WTC11 (cell line): ENCODE results near the gene ISG20L2. TPM values are rescaled to one million over a fixed set of nuclear protein-coding genes. Genes with fewer than 3 reads are reported as not detected.

Source experiments
- ATAC-seq: fragments of 200-7000 bp; cut with Tn5 transposase; 2 replicates; pipeline ENCODE4 v1.10.0; 2021; ENCODE audit warnings: mild to moderate bottlenecking, moderate library complexity
- CTCF ChIA-PET: fragments of 300-600 bp; sonication (Branson Sonifier 250); formaldehyde crosslinking; loops from one replicate; lab custom pipeline; 2021; ENCODE audit warnings: antibody characterized with exemption; lab: Charles Lee
- POLR2A ChIA-PET: fragments of 350-600 bp; sonication (Branson Sonifier 250); formaldehyde crosslinking; loops from one replicate; lab custom pipeline; 2021; ENCODE audit warnings: antibody characterized with exemption; lab: Charles Lee
- DNase-seq: peaks from one replicate; pipeline ENCODE4 v3.0.0; 2021; ENCODE audit warnings: low spot score
- H3K27ac Mint-ChIP-seq: 2 replicates; pipeline ENCODE4 v1.8.0; 2021; ENCODE audit warnings: mixed read lengths
- H3K27me3 Mint-ChIP-seq: 2 replicates; pipeline ENCODE4 v1.8.0; 2021; ENCODE audit warnings: low read depth, mild to moderate bottlenecking, moderate library complexity, mixed read lengths
- H3K36me3 Mint-ChIP-seq: 2 replicates; pipeline ENCODE4 v1.8.0; 2021; ENCODE audit warnings: mixed read lengths
- H3K4me1 Mint-ChIP-seq: 2 replicates; pipeline ENCODE4 v1.8.0; 2022; ENCODE audit warnings: mixed read lengths
- H3K4me3 Mint-ChIP-seq: 2 replicates; pipeline ENCODE4 v1.8.0; 2021; ENCODE audit warnings: mild to moderate bottlenecking, moderate library complexity, mixed read lengths
- H3K9me3 Mint-ChIP-seq: 2 replicates; pipeline ENCODE4 v1.8.0; 2021; ENCODE audit warnings: mixed read lengths
- CBFB ChIP-seq: sonication (generic); formaldehyde crosslinking; IDR thresholded peaks from 2 replicates; pipeline ENCODE4 v1.8.1; 2022; ENCODE audit warnings: mild to moderate bottlenecking, low read depth, missing genetic modification reagents
- FOXJ3 ChIP-seq: sonication (generic); formaldehyde crosslinking; IDR thresholded peaks from 2 replicates; pipeline ENCODE4 v1.9.0; 2021; ENCODE audit warnings: missing genetic modification reagents, mild to moderate bottlenecking, borderline replicate concordance
- GTF2I ChIP-seq: fragments of 250-450 bp; sonication (Bioruptor Pico); conservative IDR thresholded peaks from 2 replicates; pipeline ENCODE4 v1.4.0; 2021; ENCODE audit warnings: mild to moderate bottlenecking
- NFE2L1 ChIP-seq: sonication (generic); formaldehyde crosslinking; IDR thresholded peaks from 2 replicates; pipeline ENCODE4 v1.8.1; 2023; ENCODE audit warnings: missing genetic modification reagents
- NR2C2 ChIP-seq: sonication (generic); formaldehyde crosslinking; IDR thresholded peaks from 2 replicates; pipeline ENCODE4 v1.8.0; 2022; ENCODE audit warnings: mild to moderate bottlenecking, missing genetic modification reagents
- SP1 ChIP-seq: sonication (generic); formaldehyde crosslinking; conservative IDR thresholded peaks from 2 replicates; pipeline ENCODE4 v1.8.1; 2022; ENCODE audit warnings: missing genetic modification reagents
- TEAD1 ChIP-seq: sonication (generic); formaldehyde crosslinking; IDR thresholded peaks from 2 replicates; pipeline ENCODE4 v1.8.0; 2022; ENCODE audit warnings: mild to moderate bottlenecking, missing genetic modification reagents
- TP53 ChIP-seq: sonication (generic); formaldehyde crosslinking; IDR thresholded peaks from 2 replicates; pipeline ENCODE4 v1.8.1; 2023; ENCODE audit warnings: mild to moderate bottlenecking, missing genetic modification reagents
- ZNF317 ChIP-seq: sonication (generic); formaldehyde crosslinking; IDR thresholded peaks from 2 replicates; pipeline ENCODE4 v1.8.1; 2023; ENCODE audit warnings: low read depth, mild to moderate bottlenecking, moderate library complexity, missing genetic modification reagents, borderline replicate concordance
- total RNA-seq: library from RNA; stranded (reverse); gene quantifications from 3 replicates; pipeline ENCODE4 v1.2.3, GENCODE V29; 2021
- TF ChIP-seq, protein P1 (sequence below): sonication (generic); formaldehyde crosslinking; IDR thresholded peaks from 2 replicates; pipeline ENCODE4 v1.8.0; 2022; ENCODE audit warnings: mild to moderate bottlenecking, missing genetic modification reagents
- TF ChIP-seq, protein P2 (sequence below): fragments of 250-450 bp; sonication (Bioruptor Pico); IDR thresholded peaks from 2 replicates; pipeline ENCODE4 v1.9.0; 2021; ENCODE audit warnings: mild to moderate bottlenecking, borderline replicate concordance
- TF ChIP-seq, protein P3 (sequence below): sonication (generic); formaldehyde crosslinking; IDR thresholded peaks from 2 replicates; pipeline ENCODE4 v1.8.1; 2023; ENCODE audit warnings: mild to moderate bottlenecking, missing genetic modification reagents, moderate library complexity
- TF ChIP-seq, protein P4 (sequence below): sonication (generic); formaldehyde crosslinking; IDR thresholded peaks from 2 replicates; pipeline ENCODE4 v1.8.0; 2022; ENCODE audit warnings: mild to moderate bottlenecking, missing genetic modification reagents
- TF ChIP-seq, protein P5 (sequence below): fragments of 250-450 bp; sonication (Bioruptor Pico); conservative IDR thresholded peaks from 2 replicates; pipeline ENCODE4 v1.9.0; 2021; ENCODE audit warnings: mild to moderate bottlenecking
- TF ChIP-seq, protein P6 (sequence below): sonication (generic); formaldehyde crosslinking; conservative IDR thresholded peaks from 2 replicates; pipeline ENCODE4 v1.8.1; 2023; ENCODE audit warnings: mild to moderate bottlenecking, low read depth, missing genetic modification reagents, moderate library complexity
- TF ChIP-seq, protein P7 (sequence below): fragments of 250-450 bp; sonication (Bioruptor Pico); IDR thresholded peaks from 2 replicates; pipeline ENCODE4 v1.8.0; 2021; ENCODE audit warnings: mild to moderate bottlenecking
- TF ChIP-seq, protein P8 (sequence below): fragments of 250-450 bp; sonication (Bioruptor Pico); IDR thresholded peaks from 2 replicates; pipeline ENCODE4 v1.9.0; 2021; ENCODE audit warnings: mild to moderate bottlenecking

ISG20L2 gene
- total RNA-seq, 1 experiment from 2014 or later = 43.8 TPM

DNA sequence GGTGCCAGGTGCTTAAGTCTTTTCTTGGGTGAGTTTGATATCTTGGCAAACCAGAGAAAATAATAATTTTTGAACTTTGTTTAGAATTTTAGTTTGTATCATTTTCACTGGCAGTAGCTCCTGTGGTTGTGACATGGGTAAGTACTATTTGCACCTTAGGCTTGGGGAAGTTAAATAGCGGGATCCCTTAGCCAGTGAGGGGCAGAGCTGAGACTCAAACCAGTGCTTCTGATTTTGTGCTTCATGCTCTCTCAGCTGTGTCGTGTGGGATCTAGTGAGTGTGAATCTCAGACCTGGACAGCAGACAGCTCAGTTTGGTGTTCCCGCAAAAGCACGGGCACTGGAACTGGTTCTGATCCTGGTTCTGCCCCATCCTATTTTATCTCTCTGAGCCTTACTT, 48.4 kb upstream of the ISG20L2 start (continued):
- TF ChIP-seq CBFB (CRISPR knock-in tag) = no peak
- no peak for TF ChIP-seq NFE2L1 (CRISPR knock-in tag)
- TF ChIP-seq, protein P1, sequence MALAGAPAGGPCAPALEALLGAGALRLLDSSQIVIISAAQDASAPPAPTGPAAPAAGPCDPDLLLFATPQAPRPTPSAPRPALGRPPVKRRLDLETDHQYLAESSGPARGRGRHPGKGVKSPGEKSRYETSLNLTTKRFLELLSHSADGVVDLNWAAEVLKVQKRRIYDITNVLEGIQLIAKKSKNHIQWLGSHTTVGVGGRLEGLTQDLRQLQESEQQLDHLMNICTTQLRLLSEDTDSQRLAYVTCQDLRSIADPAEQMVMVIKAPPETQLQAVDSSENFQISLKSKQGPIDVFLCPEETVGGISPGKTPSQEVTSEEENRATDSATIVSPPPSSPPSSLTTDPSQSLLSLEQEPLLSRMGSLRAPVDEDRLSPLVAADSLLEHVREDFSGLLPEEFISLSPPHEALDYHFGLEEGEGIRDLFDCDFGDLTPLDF (CRISPR knock-in tag) = no peak
- TF ChIP-seq TP53 = no peak
- TF ChIP-seq, protein P2, sequence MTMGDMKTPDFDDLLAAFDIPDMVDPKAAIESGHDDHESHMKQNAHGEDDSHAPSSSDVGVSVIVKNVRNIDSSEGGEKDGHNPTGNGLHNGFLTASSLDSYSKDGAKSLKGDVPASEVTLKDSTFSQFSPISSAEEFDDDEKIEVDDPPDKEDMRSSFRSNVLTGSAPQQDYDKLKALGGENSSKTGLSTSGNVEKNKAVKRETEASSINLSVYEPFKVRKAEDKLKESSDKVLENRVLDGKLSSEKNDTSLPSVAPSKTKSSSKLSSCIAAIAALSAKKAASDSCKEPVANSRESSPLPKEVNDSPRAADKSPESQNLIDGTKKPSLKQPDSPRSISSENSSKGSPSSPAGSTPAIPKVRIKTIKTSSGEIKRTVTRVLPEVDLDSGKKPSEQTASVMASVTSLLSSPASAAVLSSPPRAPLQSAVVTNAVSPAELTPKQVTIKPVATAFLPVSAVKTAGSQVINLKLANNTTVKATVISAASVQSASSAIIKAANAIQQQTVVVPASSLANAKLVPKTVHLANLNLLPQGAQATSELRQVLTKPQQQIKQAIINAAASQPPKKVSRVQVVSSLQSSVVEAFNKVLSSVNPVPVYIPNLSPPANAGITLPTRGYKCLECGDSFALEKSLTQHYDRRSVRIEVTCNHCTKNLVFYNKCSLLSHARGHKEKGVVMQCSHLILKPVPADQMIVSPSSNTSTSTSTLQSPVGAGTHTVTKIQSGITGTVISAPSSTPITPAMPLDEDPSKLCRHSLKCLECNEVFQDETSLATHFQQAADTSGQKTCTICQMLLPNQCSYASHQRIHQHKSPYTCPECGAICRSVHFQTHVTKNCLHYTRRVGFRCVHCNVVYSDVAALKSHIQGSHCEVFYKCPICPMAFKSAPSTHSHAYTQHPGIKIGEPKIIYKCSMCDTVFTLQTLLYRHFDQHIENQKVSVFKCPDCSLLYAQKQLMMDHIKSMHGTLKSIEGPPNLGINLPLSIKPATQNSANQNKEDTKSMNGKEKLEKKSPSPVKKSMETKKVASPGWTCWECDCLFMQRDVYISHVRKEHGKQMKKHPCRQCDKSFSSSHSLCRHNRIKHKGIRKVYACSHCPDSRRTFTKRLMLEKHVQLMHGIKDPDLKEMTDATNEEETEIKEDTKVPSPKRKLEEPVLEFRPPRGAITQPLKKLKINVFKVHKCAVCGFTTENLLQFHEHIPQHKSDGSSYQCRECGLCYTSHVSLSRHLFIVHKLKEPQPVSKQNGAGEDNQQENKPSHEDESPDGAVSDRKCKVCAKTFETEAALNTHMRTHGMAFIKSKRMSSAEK (CRISPR knock-in tag) = no peak

DNA sequence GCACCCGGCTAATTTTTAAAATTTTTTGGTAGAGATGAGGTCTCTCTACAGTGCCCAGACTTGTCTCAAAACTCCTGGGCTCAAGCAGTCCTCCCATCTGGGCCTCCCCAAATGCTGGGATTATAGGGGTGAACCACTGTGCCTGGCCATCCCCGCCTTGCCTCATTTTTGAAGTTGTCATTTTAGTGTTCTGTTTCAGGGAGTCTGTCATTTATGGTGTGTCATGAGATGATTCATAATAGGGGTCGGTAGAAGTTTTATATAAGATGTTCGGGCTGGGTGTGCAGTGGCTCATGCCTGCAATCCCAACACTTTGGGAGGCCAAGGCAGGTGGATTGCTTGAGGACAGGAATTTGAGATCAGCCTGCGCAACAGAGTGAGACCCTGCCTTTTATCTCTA, 47.2 kb upstream of the ISG20L2 start:
- ATAC-seq = no peak
- Mint-ChIP-seq H3K36me3 (peaks cover 13% of the 10 kb centered on the region), H3K4me3 (no peak overlapping the region), H3K27ac (peak overlapping the region; percentile 80), H3K4me1 (peaks cover 6% of the 10 kb centered on the region), H3K27me3 (no peaks in the 10 kb centered on the region), H3K9me3 (no peaks in the 10 kb centered on the region)
- POLR2A ChIA-PET = no interaction called here
- DNase-seq = no peak
- CTCF ChIA-PET = interaction anchor here (2.3 kb wide), 1 partner anchor 84 kb away, joined by 7 read pairs; the partner anchor contains the start of gene NTRK1
- TF ChIP-seq GTF2I (CRISPR knock-in tag) (no peak), ZNF317 (CRISPR knock-in tag) (no peak), FOXJ3 (CRISPR knock-in tag) (no peak), SP1 (no peak)
- TF ChIP-seq, protein P3, sequence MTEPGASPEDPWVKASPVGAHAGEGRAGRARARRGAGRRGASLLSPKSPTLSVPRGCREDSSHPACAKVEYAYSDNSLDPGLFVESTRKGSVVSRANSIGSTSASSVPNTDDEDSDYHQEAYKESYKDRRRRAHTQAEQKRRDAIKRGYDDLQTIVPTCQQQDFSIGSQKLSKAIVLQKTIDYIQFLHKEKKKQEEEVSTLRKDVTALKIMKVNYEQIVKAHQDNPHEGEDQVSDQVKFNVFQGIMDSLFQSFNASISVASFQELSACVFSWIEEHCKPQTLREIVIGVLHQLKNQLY (CRISPR knock-in tag) = no peak
- TF ChIP-seq, protein P4, sequence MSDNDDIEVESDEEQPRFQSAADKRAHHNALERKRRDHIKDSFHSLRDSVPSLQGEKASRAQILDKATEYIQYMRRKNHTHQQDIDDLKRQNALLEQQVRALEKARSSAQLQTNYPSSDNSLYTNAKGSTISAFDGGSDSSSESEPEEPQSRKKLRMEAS = no peak
- TF ChIP-seq, protein P5, sequence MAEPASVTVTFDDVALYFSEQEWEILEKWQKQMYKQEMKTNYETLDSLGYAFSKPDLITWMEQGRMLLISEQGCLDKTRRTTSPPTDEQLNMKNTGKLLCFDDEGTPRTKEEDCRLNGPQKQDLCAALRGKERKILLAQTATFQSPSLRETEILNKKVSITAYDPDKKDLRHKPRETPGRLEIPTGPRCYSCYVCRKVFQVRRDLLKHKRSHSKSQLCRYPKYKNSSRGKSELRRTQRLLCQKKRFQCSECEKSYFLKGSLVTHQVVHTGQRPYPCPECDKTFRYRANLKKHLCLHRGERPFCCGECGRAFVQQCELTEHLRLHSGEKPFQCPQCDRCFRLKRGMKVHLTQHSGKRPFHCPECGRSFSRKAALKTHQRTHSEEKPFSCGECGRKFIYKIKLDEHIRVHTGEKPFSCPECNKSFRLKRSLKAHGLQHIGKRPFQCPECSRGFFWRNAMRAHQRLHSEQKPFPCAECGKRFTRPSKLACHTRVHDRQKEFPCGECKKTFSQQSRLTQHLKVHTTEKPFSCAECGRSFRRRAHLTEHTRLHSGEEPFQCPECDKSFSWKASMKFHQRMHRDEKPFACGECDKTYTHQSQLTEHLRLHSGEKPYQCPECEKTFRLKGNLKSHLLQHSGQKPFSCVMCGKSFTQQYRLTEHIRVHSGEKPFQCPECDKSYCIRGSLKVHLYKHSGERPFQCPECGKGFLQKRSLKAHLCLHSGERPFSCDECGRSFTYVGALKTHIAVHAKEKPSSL (CRISPR knock-in tag) = no peak

DNA sequence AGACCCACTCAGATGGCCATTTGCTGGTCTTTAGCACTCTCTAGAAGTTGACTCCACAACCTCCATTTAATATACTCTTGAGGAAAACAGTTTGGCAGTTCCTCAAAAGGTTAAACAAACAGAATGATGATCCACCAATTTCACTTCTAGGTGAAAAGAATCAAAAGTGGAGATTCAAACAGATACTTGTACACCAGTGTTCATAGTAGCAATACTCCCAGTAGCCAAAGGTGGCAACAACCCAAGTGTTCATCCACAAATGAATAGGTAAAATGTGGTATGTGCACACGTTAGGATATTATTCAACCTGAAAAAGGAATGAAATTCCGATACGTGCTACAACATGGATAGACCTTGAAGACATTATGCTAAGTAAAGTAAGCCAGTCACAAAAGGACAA, 45.0 kb upstream of the ISG20L2 start:
- H3K27ac Mint-ChIP-seq = peak overlapping the region; percentile 23; the same call in 1 of the 2 replicates
- H3K9me3 Mint-ChIP-seq = no peaks in the 10 kb centered on the region
- H3K36me3 Mint-ChIP-seq = peaks cover 16% of the 10 kb centered on the region
- ChIA-PET CTCF (interaction anchor here (1.0 to 1.5 kb wide), 3 partner anchors 48 to 150 kb away, joined by 3 to 4 read pairs (median 3); no protein-coding TSS in a partner anchor), POLR2A (no interaction called here)
- no peak overlapping the region for H3K4me3 Mint-ChIP-seq
- no peaks in the 10 kb centered on the region for H3K27me3 Mint-ChIP-seq
- ATAC-seq (no peak), DNase-seq (no peak)
- peaks cover 24% of the 10 kb centered on the region for H3K4me1 Mint-ChIP-seq
- TF ChIP-seq, protein P6, sequence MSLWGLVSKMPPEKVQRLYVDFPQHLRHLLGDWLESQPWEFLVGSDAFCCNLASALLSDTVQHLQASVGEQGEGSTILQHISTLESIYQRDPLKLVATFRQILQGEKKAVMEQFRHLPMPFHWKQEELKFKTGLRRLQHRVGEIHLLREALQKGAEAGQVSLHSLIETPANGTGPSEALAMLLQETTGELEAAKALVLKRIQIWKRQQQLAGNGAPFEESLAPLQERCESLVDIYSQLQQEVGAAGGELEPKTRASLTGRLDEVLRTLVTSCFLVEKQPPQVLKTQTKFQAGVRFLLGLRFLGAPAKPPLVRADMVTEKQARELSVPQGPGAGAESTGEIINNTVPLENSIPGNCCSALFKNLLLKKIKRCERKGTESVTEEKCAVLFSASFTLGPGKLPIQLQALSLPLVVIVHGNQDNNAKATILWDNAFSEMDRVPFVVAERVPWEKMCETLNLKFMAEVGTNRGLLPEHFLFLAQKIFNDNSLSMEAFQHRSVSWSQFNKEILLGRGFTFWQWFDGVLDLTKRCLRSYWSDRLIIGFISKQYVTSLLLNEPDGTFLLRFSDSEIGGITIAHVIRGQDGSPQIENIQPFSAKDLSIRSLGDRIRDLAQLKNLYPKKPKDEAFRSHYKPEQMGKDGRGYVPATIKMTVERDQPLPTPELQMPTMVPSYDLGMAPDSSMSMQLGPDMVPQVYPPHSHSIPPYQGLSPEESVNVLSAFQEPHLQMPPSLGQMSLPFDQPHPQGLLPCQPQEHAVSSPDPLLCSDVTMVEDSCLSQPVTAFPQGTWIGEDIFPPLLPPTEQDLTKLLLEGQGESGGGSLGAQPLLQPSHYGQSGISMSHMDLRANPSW = no peak
- TF ChIP-seq NR2C2 (no peak), TEAD1 (CRISPR knock-in tag) (no peak)
- TF ChIP-seq, protein P7, sequence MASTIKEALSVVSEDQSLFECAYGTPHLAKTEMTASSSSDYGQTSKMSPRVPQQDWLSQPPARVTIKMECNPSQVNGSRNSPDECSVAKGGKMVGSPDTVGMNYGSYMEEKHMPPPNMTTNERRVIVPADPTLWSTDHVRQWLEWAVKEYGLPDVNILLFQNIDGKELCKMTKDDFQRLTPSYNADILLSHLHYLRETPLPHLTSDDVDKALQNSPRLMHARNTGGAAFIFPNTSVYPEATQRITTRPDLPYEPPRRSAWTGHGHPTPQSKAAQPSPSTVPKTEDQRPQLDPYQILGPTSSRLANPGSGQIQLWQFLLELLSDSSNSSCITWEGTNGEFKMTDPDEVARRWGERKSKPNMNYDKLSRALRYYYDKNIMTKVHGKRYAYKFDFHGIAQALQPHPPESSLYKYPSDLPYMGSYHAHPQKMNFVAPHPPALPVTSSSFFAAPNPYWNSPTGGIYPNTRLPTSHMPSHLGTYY (CRISPR knock-in tag) = no peak
- TF ChIP-seq, protein P8, sequence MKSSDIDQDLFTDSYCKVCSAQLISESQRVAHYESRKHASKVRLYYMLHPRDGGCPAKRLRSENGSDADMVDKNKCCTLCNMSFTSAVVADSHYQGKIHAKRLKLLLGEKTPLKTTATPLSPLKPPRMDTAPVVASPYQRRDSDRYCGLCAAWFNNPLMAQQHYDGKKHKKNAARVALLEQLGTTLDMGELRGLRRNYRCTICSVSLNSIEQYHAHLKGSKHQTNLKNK = no peak
